AML-193 (cell line): ENCODE data around the gene AP3D1.

Experiments used
- DNase-seq, 2 experiments: peaks; one replicate each; lab custom pipeline; 2025; lab: John Stamatoyannopoulos, UW

The AP3D1 gene

GRCh38 chr19:2181633-2181997 is 30.2 kb upstream of the AP3D1 start:
- DNase-seq, result no peak

GRCh38 chr19:2180881-2181632 is 29.7 kb upstream of the AP3D1 start:
- no peak for DNase-seq

- no peak for DNase-seq
Measured at GRCh38 chr19:2180114-2180513, 28.7 kb upstream of the AP3D1 start.

GRCh38 chr19:2179095-2179494 is 27.7 kb upstream of the AP3D1 start:
- no peak for DNase-seq

- no peak for DNase-seq
Measured at GRCh38 chr19:2176337-2176994, 25.1 kb upstream of the AP3D1 start.

- no peak for DNase-seq
Measured at GRCh38 chr19:2175742-2176141, 24.4 kb upstream of the AP3D1 start.

- no peak for DNase-seq
Measured at GRCh38 chr19:2173767-2174577, 22.6 kb upstream of the AP3D1 start.

GRCh38 chr19:2173388-2173766 is 22.0 kb upstream of the AP3D1 start:
- no peak for DNase-seq

- no peak for DNase-seq
Measured at GRCh38 chr19:2171349-2172145, 20.2 kb upstream of the AP3D1 start.

GRCh38 chr19:2170987-2171348 is 19.6 kb upstream of the AP3D1 start:
- no peak for DNase-seq

- no peak for DNase-seq
Measured at GRCh38 chr19:2170219-2170618, 18.9 kb upstream of the AP3D1 start.

GRCh38 chr19:2168619-2169424 is 17.5 kb upstream of the AP3D1 start:
- DNase-seq, result peak; percentile 92 to 96

- peak; percentile 90 to 92 for DNase-seq
Measured at GRCh38 chr19:2167896-2168618, 16.7 kb upstream of the AP3D1 start.

GRCh38 chr19:2166741-2167738 is 15.7 kb upstream of the AP3D1 start:
- peak; percentile 61 to 65 for DNase-seq

- no peak for DNase-seq
Measured at GRCh38 chr19:2164020-2164998, 12.9 kb upstream of the AP3D1 start.

- DNase-seq, result no peak
Measured at GRCh38 chr19:2160379-2160778, 9.0 kb upstream of the AP3D1 start.

- DNase-seq, result no peak
Measured at GRCh38 chr19:2157452-2157851, 6.1 kb upstream of the AP3D1 start.

- no peak for DNase-seq
Measured at GRCh38 chr19:2154587-2155075, 3.3 kb upstream of the AP3D1 start.
